ENCODE data around the gene NSF.
"Not testable (repeated sequence)": the region's sequence is repeated elsewhere in the genome, so short reads cannot be mapped to it uniquely, and the experiment has no call there.

DNA sequence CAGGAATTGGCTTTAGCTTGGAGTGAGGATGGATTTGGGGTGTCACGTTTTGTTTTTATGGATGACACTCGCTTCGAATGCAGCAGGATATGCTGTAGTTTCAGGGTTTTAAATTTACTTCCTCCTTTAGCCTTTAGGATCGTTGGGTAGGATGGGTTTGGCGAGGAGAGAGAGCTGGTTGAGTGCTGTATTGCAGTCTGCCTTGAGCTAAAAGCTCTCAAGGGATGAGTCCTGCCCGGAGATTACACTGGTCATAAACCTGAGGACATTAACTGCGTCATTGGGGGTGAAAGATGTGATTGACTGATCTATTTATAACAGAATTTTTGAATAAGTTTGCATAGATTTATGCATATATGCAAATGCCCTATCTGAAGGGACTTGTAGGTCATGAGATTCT is 863 bp downstream of the NSF start:
- TF ChIP-seq, protein P1, sequence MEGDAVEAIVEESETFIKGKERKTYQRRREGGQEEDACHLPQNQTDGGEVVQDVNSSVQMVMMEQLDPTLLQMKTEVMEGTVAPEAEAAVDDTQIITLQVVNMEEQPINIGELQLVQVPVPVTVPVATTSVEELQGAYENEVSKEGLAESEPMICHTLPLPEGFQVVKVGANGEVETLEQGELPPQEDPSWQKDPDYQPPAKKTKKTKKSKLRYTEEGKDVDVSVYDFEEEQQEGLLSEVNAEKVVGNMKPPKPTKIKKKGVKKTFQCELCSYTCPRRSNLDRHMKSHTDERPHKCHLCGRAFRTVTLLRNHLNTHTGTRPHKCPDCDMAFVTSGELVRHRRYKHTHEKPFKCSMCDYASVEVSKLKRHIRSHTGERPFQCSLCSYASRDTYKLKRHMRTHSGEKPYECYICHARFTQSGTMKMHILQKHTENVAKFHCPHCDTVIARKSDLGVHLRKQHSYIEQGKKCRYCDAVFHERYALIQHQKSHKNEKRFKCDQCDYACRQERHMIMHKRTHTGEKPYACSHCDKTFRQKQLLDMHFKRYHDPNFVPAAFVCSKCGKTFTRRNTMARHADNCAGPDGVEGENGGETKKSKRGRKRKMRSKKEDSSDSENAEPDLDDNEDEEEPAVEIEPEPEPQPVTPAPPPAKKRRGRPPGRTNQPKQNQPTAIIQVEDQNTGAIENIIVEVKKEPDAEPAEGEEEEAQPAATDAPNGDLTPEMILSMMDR (IDR thresholded peaks at IDR 0.05; ENCODE audit: low read depth, low read length, poor library complexity, severe bottlenecking): not testable (repeated sequence)
- TF ChIP-seq EZH2phosphoT487 (IDR thresholded peaks at IDR 0.05; ENCODE audit: borderline replicate concordance, low read length): not testable (repeated sequence)
